Measurements from ENCODE around the gene PDLIM4.

PDLIM4 gene

DNA sequence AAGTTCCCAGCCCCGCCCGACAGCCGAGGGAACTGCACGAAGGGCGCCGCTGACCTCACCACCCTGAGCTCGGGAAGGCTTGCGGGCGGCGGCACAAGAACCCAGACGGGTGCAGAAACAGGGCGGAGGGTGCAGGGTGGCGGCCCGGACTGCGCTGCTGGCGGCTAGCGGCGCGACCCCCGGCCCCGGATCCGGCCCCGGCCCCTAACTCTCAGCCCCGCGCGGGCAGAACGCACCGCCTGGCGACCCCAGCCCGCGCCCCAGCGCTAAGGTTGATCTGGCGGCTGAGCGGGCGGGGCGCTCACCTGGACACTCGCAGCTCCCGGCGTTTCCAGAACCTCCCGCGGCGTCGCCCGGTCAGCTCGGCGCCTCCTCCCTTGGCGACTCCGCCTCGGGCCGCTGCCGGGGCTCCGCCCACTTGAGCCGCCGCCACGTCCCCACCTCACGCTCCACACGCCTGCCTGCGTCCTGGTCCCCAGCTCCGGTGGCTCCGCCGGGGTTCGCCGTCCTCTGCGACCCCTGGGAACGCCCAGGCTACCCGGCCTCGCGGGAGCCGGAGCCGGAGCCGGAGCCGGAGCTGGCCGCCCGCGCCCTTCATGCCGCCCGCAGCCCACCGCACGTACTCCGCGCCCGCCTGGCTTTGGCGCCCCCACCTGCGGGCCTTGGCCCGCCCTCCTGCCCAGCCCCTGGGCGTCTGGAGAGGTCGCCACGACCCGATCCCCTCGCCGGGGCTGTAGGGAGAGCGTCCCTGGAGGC is 29.8 kb upstream of the PDLIM4 start, which contains the start of gene P4HA2:
TSS of gene P4HA2 (minus strand) at position 369 of the 756 bp plus-strand sequence. CDS start 9,227 bp downstream, outside the sequence.
- DNase-seq (ENCODE audit: low read depth in 2 of 3, low spot score in 1 of 3) = peak; percentile 11 to 54 (median 37)

DNA sequence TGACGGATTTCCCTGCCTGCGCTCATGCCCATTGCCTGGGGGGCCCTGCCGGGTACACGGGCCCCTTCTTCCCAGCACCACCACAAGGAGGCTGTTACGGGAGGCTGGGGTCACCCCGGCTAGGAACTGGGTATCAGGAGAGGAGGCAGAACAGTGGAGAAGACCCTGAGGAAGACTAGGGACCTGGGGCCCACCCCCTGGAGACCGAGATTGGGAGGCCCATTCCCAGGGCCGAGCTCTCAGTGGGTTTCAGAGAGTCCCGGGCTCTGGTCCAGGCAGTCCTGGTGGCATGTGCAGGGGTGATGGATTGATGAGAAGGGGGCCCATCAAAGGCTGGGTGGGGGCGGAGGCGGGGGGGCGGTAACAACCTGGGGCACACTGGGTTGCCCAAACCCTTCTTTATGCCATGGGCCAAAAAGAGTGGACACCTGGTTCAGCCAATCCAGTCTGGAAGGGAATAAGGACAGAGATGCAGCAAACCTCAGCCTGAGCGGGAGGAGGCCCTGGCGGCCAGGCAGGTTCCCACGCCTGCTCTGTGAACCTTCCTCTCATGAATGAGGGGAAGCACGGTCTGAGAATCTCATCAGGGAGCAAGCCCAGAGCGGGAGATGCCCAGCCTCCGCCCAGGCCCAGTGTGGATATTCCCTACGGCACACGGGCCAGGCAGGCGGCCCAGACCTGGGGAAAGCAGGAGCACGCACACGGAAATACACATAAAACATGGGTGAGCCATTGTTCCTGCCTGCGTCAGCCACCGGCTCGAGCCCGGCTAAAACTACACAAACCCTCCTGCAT is 29.1 kb upstream of the PDLIM4 start:
- DNase-seq (ENCODE audit: low read depth in 2 of 3, low spot score in 1 of 3) = no peak

DNA sequence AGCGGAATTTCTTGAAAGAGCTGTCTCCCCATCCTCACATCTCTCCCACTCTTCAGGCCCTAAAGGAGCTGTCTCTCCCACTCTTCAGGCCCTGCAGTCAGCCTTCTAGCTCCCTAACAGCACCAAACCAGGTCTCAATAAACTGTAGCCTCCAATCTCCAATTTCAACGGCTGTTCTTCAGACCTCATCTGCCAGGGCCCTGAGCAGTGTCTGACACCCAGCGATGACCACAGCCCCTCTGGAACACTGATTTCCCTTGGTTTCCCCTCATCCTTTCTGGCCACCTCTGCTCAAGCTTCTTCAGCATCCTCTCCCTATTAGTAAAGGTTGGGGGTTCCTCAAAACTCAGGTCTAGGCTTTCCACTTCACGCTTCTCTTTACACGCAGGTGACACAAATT is 28.3 kb upstream of the PDLIM4 start:
- no peak for DNase-seq (ENCODE audit: low read depth in 2 of 3, low spot score in 1 of 3)

DNA sequence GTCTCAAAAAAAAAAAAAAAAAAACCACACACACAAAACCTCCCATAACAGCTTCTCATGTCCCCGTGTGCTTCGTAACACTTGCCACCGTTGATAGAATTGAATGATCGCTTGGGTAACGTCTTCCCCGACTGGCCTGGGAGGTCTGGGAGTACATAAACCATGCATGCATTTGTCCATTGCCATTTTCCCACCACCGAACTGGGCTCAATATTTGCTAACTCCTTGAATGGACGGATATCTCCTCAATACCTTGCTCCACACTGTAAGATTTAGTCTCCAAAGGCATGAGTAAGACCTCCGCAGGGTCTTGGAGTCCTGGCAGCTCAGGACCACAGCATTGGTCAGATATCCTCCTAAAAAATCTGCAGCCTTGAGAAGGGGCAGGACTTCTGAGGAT is 26.6 kb upstream of the PDLIM4 start:
- DNase-seq (ENCODE audit: low read depth in 2 of 3, low spot score in 1 of 3) = no peak

DNA sequence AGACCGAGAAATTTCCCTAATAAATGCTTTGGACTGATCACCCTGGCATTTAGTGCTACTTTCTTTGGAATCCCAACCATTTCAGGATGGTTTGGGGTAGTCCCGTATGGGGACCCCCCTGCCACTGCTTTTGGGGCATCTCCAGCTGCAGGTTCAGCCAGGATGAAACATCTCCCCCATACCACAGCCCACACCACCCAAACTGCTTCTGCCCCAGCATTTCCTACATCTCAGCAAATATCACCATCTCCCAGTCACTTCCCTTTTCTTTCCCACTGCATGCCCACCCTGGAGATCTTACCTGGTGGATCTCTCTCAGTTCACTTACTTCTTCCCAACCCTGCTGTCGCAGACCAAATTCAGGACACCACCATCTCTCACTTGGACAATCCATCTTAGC is 25.0 kb upstream of the PDLIM4 start:
- DNase-seq (ENCODE audit: low read depth in 2 of 3, low spot score in 1 of 3) = no peak

DNA sequence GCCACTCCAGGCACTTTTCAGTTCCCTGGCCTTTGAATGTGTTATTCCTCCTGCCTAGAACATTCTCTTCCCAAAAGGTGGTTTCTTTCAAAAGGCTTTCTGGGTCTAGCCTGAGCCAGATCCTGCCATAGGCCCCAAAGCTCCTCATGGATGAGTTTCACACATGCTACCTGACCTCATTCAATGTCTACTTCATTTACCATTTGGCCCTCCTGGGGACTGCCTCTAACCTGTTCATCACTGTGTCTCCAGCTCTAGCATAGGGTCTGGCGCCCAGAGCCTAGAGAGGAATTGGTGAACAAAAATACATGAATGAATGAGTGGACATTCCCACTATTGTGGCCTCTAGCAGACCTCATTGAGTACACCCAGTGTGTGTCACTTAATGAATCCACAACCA is 24.4 kb upstream of the PDLIM4 start:
- DNase-seq (ENCODE audit: low read depth in 2 of 3, low spot score in 1 of 3) = no peak

DNA sequence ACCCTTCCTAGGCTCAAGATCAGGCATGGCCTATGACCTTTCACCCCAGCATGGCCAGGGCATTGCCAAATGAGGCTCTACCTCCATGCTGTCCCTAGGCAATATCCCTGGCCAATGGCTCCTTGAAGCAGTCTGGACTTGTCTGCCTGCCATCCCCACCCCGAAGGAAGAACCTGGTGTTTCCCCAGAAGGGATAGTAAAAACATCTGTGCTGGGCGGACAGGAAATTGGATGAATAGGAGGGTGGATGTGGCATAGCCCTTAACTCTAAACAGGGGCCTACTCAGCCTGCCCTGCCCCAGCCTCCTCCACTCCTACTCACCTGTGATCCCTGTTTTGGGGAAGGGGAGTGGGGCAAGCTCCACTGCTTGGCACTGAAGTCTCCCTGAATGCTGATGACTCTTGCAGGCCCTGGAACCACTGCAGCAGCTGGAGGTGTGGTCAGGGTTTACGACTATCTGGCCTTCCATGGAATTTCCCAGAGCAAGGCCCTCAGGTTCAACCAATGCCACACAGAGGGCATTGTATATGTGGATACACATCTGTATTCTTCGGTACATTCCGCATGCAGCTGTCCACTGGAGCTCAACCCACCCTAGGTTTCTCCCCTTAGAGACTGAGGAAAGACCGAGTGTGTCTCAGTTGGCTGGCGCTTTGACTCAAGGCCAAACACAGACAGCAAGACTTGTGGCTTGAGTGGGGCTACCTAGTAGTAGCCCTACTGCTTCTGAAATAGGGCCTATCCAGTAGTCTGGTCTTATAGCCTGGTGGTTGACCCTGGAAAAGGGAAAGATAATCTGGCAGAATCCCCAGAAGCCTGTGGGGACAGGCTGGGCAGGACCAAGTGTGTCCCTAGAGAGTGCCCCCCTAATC is 23.4 kb upstream of the PDLIM4 start:
- DNase-seq (ENCODE audit: low read depth in 2 of 3, low spot score in 1 of 3) = no peak

DNA sequence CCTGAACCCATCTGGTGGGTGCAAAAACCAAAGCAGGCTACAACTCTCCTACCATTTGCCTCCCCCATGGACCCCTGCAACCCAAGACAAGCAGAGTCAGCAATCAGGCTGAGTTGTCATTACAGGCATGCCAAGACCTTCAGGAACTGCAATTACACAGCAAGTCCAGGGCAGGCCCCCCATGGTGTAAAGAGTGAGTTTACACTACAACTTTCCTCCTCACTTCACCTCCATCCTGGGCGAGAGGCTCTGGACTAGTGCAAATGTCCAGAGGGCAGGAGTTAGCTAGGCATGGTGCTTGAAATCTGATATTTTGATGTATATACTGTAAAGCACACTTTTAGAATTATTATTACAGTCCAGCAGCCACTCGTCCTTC is 22.8 kb upstream of the PDLIM4 start:
- DNase-seq (ENCODE audit: low read depth in 2 of 3, low spot score in 1 of 3) = no peak

DNA sequence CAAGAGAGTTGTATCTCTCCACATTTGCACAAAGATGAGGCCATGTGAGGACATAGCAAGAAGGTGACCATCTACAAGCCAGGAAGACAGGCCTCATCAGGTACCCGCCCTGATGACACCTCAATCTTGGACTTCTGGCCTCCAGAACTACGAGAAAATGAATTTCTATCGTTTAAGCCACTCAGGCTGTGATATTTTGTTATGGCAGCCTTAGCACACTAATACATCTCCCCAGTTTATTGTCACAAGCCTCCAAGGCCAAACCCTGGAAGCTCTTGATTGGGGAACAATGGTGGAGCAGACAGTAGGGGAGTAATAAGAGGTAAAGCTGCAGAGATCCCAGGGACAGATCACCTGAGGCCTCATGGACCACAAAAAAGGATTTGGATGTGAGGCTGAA is 22.2 kb upstream of the PDLIM4 start:
- no peak for DNase-seq (ENCODE audit: low read depth in 2 of 3, low spot score in 1 of 3)

DNA sequence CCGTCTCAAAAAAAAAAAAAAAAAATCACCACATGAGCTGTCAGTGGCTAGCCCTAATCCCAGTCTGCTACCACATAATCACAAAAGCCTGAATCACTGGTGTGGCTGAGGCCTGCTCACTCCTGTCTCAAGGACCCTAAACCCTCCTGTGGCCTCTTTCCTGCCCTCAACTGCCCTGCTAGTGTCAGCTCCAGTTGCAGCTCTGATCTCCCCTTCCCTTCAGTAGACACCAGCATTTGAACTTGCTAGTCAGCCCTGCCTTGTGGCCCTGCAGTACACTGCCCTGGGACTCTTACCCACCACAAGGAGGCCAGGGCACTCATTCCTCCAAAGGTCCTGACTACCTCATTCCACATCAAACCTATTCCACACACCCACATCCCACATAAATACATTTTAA is 20.4 kb upstream of the PDLIM4 start:
- DNase-seq (ENCODE audit: low read depth in 2 of 3, low spot score in 1 of 3) = no peak

DNA sequence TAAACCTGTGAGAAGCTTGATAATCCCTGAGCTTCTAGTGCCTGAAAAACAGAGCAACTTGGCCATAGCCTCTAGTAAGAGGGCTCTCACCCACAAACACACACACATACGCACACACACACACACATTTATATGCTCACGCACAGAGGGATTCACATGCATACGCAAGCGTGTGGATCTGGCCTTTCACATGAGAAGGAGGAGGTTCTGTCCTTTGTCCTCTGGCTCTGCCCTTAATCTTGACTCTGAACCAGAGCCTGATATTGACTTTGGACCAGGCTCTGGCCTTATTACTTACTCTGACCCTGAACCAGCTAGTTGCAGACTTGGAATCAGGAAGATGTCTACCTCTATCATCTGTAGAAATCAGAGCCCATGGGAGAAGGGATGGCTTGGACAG is 19.8 kb upstream of the PDLIM4 start:
- DNase-seq (ENCODE audit: low read depth in 2 of 3, low spot score in 1 of 3) = no peak

DNA sequence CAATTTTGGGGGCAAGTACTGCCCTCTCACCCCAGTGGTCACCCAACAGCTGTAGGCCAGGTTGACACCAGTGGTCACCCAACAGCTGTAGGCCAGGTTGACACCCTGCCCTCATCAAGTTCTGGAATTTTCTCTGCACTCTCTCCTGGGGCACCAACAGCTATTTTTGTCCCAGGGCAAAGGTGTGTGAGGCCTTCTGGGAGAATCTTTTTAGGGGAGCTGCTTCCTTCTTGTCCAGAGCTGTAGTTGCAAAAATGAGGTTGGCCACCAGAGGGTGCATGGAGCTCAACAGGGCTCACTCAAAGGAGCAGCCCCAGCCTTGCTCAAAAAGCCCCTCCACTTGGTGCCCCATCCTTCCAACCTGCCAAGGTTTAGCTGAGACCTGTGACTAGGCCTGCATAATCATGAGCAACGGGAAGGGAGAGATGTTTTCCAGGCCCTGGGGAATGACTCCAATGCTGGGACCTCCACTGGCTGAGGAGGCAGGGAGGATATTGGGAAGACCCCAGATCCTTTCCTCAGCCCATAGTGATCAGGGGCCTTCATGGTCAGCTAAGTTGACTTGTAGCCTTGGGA is 19.2 kb upstream of the PDLIM4 start:
- DNase-seq (ENCODE audit: low read depth in 2 of 3, low spot score in 1 of 3) = peak; percentile 68 to 88 (median 72)

DNA sequence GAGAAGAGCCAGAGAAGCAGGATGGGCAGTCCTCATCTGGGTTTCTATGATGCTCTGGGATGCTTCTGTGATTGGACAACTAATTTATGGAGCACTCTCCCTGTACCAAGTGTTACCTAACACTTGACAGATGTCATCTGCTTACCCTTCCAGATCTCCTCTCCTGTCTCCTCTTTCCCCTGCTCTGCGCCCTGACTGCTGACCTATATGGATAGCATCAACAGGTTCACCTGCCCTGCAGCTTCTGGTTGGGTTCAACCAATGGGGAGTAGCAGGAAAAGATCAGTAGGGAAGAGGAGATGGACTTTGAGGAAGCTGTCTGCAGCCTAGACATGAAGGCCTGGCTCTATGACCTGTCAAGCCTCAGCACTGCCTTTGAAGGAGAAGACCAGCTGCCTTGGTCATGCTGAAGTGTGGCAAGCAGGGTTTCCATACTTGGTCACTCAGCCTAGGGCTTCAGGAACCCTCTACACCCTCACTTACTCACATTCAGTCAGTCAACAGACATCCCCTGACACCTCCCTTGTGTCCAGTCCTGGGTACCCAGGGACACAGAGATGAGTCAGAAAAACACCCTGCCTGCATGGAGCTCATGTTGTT is 18.5 kb upstream of the PDLIM4 start:
- no peak for DNase-seq (ENCODE audit: low read depth in 2 of 3, low spot score in 1 of 3)

DNA sequence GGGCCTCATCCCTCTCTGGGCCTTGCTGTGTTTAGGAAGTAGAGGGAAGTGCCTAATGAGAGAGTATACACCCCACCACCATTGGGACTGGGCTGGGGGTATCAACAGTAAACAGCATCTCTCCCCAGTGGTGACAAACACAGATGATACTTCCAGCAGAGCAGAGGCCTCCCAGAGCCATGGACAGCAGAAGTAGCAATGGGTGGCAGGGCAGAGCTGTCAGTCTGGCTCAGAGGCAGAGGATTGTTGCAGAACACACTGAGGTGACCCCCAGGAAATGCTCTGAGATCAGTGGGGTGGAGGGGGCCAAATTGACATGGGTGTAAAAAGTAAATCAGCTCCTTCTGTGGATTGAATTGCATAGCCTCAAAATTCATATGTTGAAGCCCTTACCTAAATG is 17.7 kb upstream of the PDLIM4 start:
- DNase-seq (ENCODE audit: low read depth in 2 of 3, low spot score in 1 of 3) = no peak

DNA sequence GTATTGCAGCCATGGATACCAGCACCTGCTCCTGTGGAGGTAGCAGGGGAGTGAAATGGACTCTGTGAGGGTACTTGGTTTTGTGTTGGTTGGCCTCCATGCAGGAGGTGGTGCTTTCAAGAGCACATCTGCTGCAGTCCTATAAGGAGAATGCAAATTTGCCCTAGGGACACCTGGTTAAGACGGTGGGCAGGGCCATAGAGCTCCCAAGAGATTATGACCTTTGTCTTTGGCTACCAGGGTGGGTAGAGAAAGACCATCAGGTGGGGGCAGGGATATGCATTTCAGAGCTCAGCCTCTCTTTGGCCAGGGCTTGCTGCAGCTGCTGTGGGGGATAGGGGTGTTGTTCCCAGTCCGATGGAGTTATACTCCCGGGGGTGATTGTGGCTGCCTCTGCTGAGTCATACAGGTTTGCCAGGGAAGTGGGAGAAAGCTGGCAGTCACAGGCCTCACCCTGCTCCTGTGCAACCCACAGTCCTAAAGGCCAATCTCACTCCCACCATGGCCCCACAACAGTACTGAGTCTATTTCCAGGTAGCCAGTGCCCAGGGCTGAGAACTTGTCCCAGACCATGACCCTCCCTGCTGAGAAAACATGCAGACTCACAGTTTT is 14.0 kb upstream of the PDLIM4 start:
- no peak for DNase-seq (ENCODE audit: low read depth in 2 of 3, low spot score in 1 of 3)

DNA sequence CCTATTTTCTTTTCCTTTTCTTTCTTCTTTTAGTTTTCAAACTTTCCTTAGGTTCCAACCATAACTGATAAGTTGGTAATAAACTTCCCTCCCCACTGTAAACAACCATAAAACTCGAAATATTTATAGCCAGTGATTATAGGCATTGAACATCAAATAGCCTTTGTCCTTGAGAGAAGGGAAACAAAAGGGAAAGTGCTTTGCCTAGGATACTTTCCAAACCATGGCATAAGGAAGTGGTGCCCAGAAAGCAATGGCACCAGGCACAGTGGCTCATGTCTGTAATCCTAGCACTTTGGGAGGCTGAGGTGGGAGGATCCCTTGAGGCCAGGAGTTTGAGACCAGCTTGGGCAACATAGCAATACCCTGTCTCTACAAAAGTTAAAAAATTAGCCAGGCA is 11.9 kb upstream of the PDLIM4 start:
- DNase-seq (ENCODE audit: low read depth in 2 of 3, low spot score in 1 of 3) = no peak

DNA sequence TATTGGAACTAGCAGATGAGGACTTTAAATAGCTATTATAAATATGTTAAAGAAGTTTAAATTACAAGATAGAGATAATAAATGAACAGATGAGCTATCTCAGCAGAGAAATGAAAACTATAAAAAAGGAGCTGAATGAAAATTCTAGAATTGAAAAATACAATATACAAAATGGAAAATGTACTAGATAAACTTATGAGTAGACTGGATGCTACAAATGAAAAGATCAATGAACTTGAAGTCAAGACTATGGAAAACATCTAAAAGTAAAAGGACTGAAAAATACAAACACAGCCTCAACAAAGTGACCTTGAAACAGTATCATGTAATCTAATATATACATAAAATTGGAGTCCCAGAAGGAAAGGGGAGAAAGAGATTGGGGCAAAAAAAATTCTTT is 10.7 kb upstream of the PDLIM4 start:
- no peak for DNase-seq (ENCODE audit: low read depth in 2 of 3, low spot score in 1 of 3)

DNA sequence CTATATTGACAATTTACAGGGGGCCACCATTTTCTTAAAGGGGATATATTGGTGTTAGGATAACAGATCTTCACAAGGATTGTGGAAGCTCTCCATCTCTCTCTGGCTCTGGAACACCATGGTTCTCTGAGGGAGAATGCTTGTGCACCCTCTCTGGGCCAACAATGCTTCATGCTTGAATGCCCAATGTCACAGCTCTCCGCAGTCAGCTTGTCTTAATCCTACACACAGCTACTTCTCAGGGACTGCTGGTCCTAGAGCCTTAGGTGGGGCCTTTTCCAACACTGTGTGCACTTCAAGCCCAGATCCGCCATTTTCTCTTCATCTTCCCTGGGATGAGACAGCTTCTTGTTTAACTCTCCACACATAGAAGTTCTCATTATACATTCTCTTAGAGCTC is 6.9 kb upstream of the PDLIM4 start:
- DNase-seq (ENCODE audit: low read depth in 2 of 3, low spot score in 1 of 3) = no peak

DNA sequence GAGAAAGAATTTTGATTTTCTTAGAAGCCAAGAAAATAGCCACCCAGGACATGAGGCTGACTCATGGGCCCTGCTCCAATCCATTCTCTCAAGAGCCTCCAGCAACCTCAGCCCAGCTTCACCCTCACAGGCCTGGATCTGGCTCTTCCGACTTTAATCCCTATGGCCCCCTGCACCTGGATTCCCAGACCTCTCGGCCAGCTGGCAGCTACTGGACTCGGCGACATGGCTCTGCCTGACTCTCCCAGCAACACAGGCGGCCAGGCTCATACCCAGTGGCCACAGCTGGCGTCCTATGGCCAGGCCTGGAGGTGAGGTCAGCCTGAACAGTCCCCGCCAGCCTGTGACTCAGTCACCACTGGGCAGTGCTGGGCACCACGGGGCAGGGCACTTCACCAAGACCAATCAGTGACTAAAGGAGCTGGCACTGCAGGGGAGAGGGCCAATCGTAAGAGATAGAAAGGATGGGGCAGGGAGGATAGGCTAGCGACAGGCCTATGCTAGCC is 6.2 kb upstream of the PDLIM4 start:
- no peak for DNase-seq (ENCODE audit: low read depth in 2 of 3, low spot score in 1 of 3)

DNA sequence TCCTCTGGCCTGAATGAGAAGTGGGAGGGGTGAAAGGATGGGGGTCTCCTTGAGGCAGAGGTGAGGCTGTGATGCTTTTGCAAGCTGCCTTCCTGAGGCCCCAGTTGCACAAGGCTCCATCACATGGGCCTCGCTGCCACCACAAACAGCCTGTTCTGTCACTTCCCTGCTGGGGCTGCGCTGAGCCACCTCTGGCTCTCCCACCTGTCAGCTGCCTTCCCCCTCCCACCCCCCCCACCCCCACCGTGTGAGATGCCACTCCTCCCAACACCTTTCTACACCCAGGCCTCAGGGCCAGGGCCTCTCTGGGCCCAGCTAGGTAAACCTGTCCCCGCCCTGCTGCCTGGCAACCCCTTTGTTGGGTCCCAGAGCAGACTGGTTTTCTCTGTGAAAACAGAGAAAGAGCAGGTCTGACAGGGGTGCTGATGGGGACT is 4.5 kb upstream of the PDLIM4 start:
- no peak for DNase-seq (ENCODE audit: low read depth in 2 of 3, low spot score in 1 of 3)

Data from stimulated activated CD4-positive, alpha-beta T cell treated with anti-CD3 and anti-CD28 coated beads, Interleukin-12 subunit alpha, Interleukin-12 subunit beta, amount 100 ng/mL, for 48 hours (primary cell).